ENCODE results near the gene FAM32A. TPM values are rescaled to one million over a fixed set of nuclear protein-coding genes. Genes with fewer than 3 reads are reported as not detected.

FAM32A gene
- total and polyA plus RNA-seq, 2 donors (not counting 1 experiment from before 2014, with no cell fraction given), result 53.4 to 62.0 TPM

DNA sequence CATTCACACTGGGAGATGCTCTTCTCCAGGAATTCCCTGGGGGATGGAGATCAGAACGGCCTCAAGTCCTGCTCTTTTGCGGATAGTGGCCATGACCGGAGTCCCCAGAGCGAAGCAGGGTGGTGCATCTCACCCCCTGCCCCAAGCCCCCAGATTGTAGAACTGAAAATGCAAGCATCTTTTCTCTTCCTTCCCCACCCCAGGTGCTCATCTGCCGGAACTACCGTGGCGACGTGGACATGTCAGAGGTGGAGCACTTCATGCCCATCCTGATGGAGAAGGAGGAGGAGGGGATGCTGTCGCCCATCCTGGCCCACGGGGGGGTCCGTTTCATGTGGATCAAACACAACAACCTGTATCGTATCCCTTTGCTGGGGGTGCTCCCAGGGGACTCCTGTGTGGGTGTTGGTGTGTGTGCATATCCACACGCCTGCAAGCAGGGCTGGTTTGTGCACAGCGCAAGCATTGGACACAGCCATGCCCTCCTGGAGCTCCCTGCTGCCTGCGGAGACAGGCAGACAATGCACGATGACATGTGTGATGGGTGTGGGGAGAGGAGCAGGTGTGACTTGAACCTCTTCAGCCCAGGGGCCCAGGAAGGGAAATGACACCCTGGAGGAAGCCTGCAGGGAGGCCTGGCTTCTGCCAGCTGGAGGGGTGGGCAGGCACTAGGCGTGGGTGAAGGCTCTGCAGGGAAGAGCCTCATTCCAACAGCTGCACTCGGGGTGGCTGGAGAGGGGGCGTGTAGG is 18.2 kb downstream of the FAM32A start:
- TF ChIP-seq, protein P1, sequence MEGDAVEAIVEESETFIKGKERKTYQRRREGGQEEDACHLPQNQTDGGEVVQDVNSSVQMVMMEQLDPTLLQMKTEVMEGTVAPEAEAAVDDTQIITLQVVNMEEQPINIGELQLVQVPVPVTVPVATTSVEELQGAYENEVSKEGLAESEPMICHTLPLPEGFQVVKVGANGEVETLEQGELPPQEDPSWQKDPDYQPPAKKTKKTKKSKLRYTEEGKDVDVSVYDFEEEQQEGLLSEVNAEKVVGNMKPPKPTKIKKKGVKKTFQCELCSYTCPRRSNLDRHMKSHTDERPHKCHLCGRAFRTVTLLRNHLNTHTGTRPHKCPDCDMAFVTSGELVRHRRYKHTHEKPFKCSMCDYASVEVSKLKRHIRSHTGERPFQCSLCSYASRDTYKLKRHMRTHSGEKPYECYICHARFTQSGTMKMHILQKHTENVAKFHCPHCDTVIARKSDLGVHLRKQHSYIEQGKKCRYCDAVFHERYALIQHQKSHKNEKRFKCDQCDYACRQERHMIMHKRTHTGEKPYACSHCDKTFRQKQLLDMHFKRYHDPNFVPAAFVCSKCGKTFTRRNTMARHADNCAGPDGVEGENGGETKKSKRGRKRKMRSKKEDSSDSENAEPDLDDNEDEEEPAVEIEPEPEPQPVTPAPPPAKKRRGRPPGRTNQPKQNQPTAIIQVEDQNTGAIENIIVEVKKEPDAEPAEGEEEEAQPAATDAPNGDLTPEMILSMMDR (IDR thresholded peaks at IDR 0.05), result no peak
- no peak for TF ChIP-seq EZH2 (IDR thresholded peaks at IDR 0.05; ENCODE audit: borderline replicate concordance, insufficient read depth, low read depth, low read length, poor library complexity, severe bottlenecking)
- H3K27ac ChIP-seq (ENCODE audit: low read length in 2 of 2), result no peak overlapping the region
- no peak for ATAC-seq (ENCODE audit: low read depth)
- Mint-ChIP-seq H3K27me3 (no peaks in the 10 kb centered on the region), H3K9me3 (ENCODE audit: insufficient read depth) (no peaks in the 10 kb centered on the region), H3K4me3 (no peak overlapping the region), H3K27ac (peak overlapping the region; percentile 59), H3K4me1 (peaks cover 35% of the 10 kb centered on the region)
- H3K27me3 ChIP-seq (replicated peaks in 1 of 4; ENCODE audit: control extremely low read depth in 1 of 4, control insufficient read depth in 3 of 4, insufficient read depth in 4 of 4, low read length in 3 of 4), result no peaks in the 10 kb centered on the region
- no peaks in the 10 kb centered on the region for H3K9me3 ChIP-seq (ENCODE audit: control extremely low read depth in 1 of 3, control insufficient read depth in 2 of 3, insufficient read depth in 1 of 3, low read length in 2 of 3)
- H3K9ac ChIP-seq (ENCODE audit: low read length), result no peak overlapping the region
- no peak for DNase-seq
- peak overlapping the region; percentile 0 for H3K4me2 ChIP-seq (replicated peaks; ENCODE audit: low read depth, low read length, poor library complexity, severe bottlenecking)
- no peak overlapping the region for H3K4me3 ChIP-seq (ENCODE audit: control extremely low read depth in 1 of 5, extremely low read depth in 1 of 5, insufficient read depth in 1 of 5, low read depth in 2 of 5, low read length in 4 of 5)
- H3K4me1 ChIP-seq (ENCODE audit: control insufficient read depth in 2 of 2, insufficient read depth in 2 of 2, low read length in 2 of 2), result peaks cover 8 to 28% of the 10 kb centered on the region in 2 donors
- peaks cover 53% of the 10 kb centered on the region for H4K20me1 ChIP-seq (ENCODE audit: control insufficient read depth, insufficient read depth, low read length, poor library complexity, severe bottlenecking)
- H3K79me2 ChIP-seq (ENCODE audit: control insufficient read depth, insufficient read depth, low read length), result peaks cover 70% of the 10 kb centered on the region
- CTCF ChIA-PET, result no interaction called here
- intact Hi-C loops (cut with micrococcal nuclease), result no loop called here
- H2AFZ ChIP-seq (ENCODE audit: insufficient read depth, low read depth, low read length, poor library complexity, severe bottlenecking), result no peak overlapping the region
- peaks cover 0 to 63% of the 10 kb centered on the region in 2 experiments for H3K36me3 ChIP-seq (replicated peaks in 1 of 2; ENCODE audit: control extremely low read depth in 1 of 2, control insufficient read depth in 1 of 2, extremely low read depth in 1 of 2, insufficient read depth in 2 of 2, low read length in 1 of 2)
- POLR2A ChIA-PET, result no interaction called here
- 83% methylated on average over 11 of the region's 19 CpGs for WGBS (ENCODE audit: insufficient coverage)

DNA sequence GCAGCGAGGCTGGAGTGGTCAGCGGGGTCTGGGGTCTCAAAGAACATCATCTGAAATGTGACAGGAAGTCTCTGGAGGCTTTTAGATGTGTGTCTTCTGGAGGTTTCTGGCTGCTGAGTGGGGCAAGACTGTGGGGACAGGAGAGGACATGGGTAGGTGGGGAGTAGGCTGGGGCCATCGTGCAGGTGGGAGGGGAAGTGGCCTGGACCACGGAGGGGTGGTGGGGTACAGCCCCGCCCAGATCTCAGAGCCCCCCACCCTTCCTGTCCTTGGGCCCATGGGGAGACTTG is 18.7 kb downstream of the FAM32A start:
- H4K20me1 ChIP-seq (ENCODE audit: control insufficient read depth, insufficient read depth, low read length, poor library complexity, severe bottlenecking), result peaks cover 51% of the 10 kb centered on the region
- H3K27ac ChIP-seq (ENCODE audit: low read length in 2 of 2), result no peak overlapping the region
- no peak overlapping the region for H2AFZ ChIP-seq (ENCODE audit: insufficient read depth, low read depth, low read length, poor library complexity, severe bottlenecking)
- intact Hi-C loops (cut with micrococcal nuclease), result no loop called here
- no peak overlapping the region for H3K9ac ChIP-seq (ENCODE audit: low read length)
- ChIA-PET POLR2A (no interaction called here), CTCF (no interaction called here)
- Mint-ChIP-seq H3K9me3 (ENCODE audit: insufficient read depth) (no peaks in the 10 kb centered on the region), H3K27me3 (no peaks in the 10 kb centered on the region), H3K27ac (no peak overlapping the region), H3K4me3 (no peak overlapping the region), H3K4me1 (peaks cover 30% of the 10 kb centered on the region)
- peaks cover 67% of the 10 kb centered on the region for H3K79me2 ChIP-seq (ENCODE audit: control insufficient read depth, insufficient read depth, low read length)
- H3K27me3 ChIP-seq (replicated peaks in 1 of 4; ENCODE audit: control extremely low read depth in 1 of 4, control insufficient read depth in 3 of 4, insufficient read depth in 4 of 4, low read length in 3 of 4), result no peaks in the 10 kb centered on the region
- 100% methylated on average over 3 of the region's 5 CpGs for WGBS (ENCODE audit: insufficient coverage)
- H3K9me3 ChIP-seq (ENCODE audit: control extremely low read depth in 1 of 3, control insufficient read depth in 2 of 3, insufficient read depth in 1 of 3, low read length in 2 of 3), result no peaks in the 10 kb centered on the region
- no peak for TF ChIP-seq EZH2 (IDR thresholded peaks at IDR 0.05; ENCODE audit: borderline replicate concordance, insufficient read depth, low read depth, low read length, poor library complexity, severe bottlenecking)
- TF ChIP-seq, protein P1 (IDR thresholded peaks at IDR 0.05), result no peak
- H3K36me3 ChIP-seq (replicated peaks in 1 of 2; ENCODE audit: control extremely low read depth in 1 of 2, control insufficient read depth in 1 of 2, extremely low read depth in 1 of 2, insufficient read depth in 2 of 2, low read length in 1 of 2), result peaks cover 0 to 68% of the 10 kb centered on the region in 2 experiments
- H3K4me3 ChIP-seq (ENCODE audit: control extremely low read depth in 1 of 5, extremely low read depth in 1 of 5, insufficient read depth in 1 of 5, low read depth in 2 of 5, low read length in 4 of 5), result no peak overlapping the region
- no peak overlapping the region for H3K4me2 ChIP-seq (replicated peaks; ENCODE audit: low read depth, low read length, poor library complexity, severe bottlenecking)
- DNase-seq (no peak), ATAC-seq (ENCODE audit: low read depth) (no peak)
- peaks cover 3 to 23% of the 10 kb centered on the region in 2 donors for H3K4me1 ChIP-seq (ENCODE audit: control insufficient read depth in 2 of 2, insufficient read depth in 2 of 2, low read length in 2 of 2)
